GM21786 (cell line): ENCODE measurements around the gene TPRKB.
"Not testable (repeated sequence)": the region's sequence is repeated elsewhere in the genome, so short reads cannot be mapped to it uniquely, and the experiment has no call there.

Experiments used
- ATAC-seq: cut with Tn5 transposase; IDR thresholded peaks from one replicate; pipeline ENCODE4 v1.9.1; 2021; ENCODE audit not compliant: unreplicated experiment

TPRKB gene

GRCh38 chr2:73700661-73701447 is 36.3 kb downstream of the TPRKB start:
- no peak for ATAC-seq

GRCh38 chr2:73700131-73700611 is 37.0 kb downstream of the TPRKB start:
- ATAC-seq: no peak

- no peak for ATAC-seq
Observed at GRCh38 chr2:73699437-73699836, 37.7 kb downstream of the TPRKB start.

- ATAC-seq: no peak
Observed at GRCh38 chr2:73698101-73698500, 39.0 kb downstream of the TPRKB start.

GRCh38 chr2:73697606-73698005 is 39.5 kb downstream of the TPRKB start:
- ATAC-seq: no peak

- not testable (repeated sequence) for ATAC-seq
Observed at GRCh38 chr2:73696985-73697384, 40.2 kb downstream of the TPRKB start.

GRCh38 chr2:73696521-73696920 is 40.6 kb downstream of the TPRKB start:
- ATAC-seq: not testable (repeated sequence)

- peak; percentile 81 for ATAC-seq
Observed at GRCh38 chr2:73690372-73691088, 46.6 kb downstream of the TPRKB start.

GRCh38 chr2:73688494-73688893 is 48.7 kb downstream of the TPRKB start:
- not testable (repeated sequence) for ATAC-seq

- ATAC-seq: no peak
Observed at GRCh38 chr2:73685764-73686438, 51.2 kb downstream of the TPRKB start.

- ATAC-seq: not testable (repeated sequence)
Observed at GRCh38 chr2:73684905-73685304, 52.2 kb downstream of the TPRKB start.

GRCh38 chr2:73684325-73684724 is 52.8 kb downstream of the TPRKB start:
- ATAC-seq: not testable (repeated sequence)

- ATAC-seq: not testable (repeated sequence)
Observed at GRCh38 chr2:73679951-73680571, 57.1 kb downstream of the TPRKB start.
